ENCODE results near the gene KIF22. TPM values are rescaled to one million over a fixed set of nuclear protein-coding genes. Genes with fewer than 3 reads are reported as not detected.

Gene KIF22
- total RNA-seq, 1 donor from 2014 or later: 79.8 TPM

DNA sequence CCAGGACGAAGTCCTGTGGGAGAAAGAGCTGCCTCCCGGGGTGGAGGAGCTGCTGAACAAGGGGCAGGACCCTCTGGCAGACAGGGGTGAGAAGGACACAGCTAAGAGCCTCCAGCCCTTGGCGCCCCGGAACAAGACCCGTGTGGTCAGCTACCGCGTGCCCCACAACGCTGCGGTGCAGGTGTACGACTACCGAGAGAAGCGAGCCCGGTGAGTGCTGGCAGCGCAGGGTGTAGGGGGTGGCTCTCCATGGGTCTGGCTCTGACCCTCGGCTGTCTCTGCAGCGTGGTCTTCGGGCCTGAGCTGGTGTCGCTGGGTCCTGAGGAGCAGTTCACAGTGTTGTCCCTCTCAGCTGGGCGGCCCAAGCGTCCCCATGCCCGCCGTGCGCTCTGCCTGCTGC is 51.1 kb downstream of the KIF22 start:
- H3K36me3 Mint-ChIP-seq (ENCODE audit: insufficient read depth): no peaks in the 10 kb centered on the region
- TF ChIP-seq, protein P1, sequence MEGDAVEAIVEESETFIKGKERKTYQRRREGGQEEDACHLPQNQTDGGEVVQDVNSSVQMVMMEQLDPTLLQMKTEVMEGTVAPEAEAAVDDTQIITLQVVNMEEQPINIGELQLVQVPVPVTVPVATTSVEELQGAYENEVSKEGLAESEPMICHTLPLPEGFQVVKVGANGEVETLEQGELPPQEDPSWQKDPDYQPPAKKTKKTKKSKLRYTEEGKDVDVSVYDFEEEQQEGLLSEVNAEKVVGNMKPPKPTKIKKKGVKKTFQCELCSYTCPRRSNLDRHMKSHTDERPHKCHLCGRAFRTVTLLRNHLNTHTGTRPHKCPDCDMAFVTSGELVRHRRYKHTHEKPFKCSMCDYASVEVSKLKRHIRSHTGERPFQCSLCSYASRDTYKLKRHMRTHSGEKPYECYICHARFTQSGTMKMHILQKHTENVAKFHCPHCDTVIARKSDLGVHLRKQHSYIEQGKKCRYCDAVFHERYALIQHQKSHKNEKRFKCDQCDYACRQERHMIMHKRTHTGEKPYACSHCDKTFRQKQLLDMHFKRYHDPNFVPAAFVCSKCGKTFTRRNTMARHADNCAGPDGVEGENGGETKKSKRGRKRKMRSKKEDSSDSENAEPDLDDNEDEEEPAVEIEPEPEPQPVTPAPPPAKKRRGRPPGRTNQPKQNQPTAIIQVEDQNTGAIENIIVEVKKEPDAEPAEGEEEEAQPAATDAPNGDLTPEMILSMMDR (IDR thresholded peaks at IDR 0.05; ENCODE audit: unreplicated experiment): no peak

DNA sequence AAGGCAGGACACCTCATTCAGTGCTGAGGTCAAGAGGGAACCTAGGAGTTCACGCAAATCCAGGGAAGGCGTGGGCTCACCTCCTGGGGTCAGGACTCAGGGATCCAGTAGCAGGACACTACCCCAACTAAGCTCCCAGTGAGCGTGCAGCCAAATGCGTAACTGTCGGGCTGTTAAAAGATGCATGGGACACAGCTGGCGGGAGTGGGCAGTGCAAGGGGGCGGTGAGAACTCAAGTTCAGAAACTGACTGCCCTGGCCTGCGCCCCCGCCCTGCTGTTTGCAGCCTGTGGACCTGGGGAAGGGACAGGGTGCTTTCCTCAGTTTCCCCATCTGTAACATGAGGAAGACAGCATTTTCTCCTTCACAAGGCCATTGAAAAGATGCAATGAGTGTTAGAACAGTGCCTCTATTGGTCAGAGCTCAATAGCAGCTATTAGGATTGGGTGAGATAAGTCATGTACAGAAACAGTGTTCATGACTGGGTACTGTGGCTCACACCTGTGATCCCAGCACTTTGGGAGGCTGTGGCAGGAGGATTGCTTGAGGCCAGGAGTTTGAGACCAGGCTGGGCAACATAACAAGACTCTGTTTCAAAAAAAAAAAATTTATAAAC is 52.3 kb downstream of the KIF22 start:
- Mint-ChIP-seq H3K4me1 (ENCODE audit: low read depth) (no peaks in the 10 kb centered on the region), H3K9me3 (ENCODE audit: low read depth) (no peaks in the 10 kb centered on the region), H3K27me3 (no peaks in the 10 kb centered on the region), H3K36me3 (ENCODE audit: insufficient read depth) (no peaks in the 10 kb centered on the region), H3K27ac (no peak overlapping the region), H3K4me3 (ENCODE audit: low read depth) (no peak overlapping the region)
- TF ChIP-seq, protein P1 (IDR thresholded peaks at IDR 0.05; ENCODE audit: unreplicated experiment): no peak
- DNase-seq (ENCODE audit: low spot score, unreplicated experiment): no peak

More for the DNA sequence above, 51.1 kb downstream of the KIF22 start:
- DNase-seq (ENCODE audit: low spot score, unreplicated experiment): no peak
- Mint-ChIP-seq H3K4me3 (ENCODE audit: low read depth) (no peak overlapping the region), H3K9me3 (ENCODE audit: low read depth) (no peaks in the 10 kb centered on the region), H3K27me3 (no peaks in the 10 kb centered on the region), H3K4me1 (ENCODE audit: low read depth) (no peaks in the 10 kb centered on the region), H3K27ac (no peak overlapping the region)

DNA sequence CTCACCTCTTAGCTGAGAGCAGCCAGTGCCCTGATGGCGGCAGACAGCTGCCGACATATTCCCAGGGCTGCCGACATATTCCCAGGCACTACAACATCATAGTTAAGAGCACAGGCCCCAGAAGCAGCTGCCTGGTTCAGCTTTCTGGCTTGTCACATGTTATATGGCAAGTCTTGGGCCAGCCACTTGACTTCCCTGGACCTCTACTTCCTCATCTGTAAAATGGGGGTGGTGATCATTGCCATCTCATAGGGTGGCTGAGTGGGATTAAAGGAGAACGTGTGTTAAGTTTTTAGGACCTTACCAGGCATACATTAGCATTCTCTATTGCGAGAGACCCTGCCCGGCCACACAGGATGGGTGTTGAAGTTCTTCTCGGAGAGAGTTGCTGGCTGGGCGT is 53.4 kb downstream of the KIF22 start:
- no peaks in the 10 kb centered on the region for H3K9me3 Mint-ChIP-seq (ENCODE audit: low read depth)
- H3K27me3 Mint-ChIP-seq: no peaks in the 10 kb centered on the region
- TF ChIP-seq, protein P1 (IDR thresholded peaks at IDR 0.05; ENCODE audit: unreplicated experiment): no peak
- H3K4me3 Mint-ChIP-seq (ENCODE audit: low read depth): no peak overlapping the region
- H3K36me3 Mint-ChIP-seq (ENCODE audit: insufficient read depth): no peaks in the 10 kb centered on the region
- DNase-seq (ENCODE audit: low spot score, unreplicated experiment): no peak
- H3K4me1 Mint-ChIP-seq (ENCODE audit: low read depth): no peaks in the 10 kb centered on the region
- no peak overlapping the region for H3K27ac Mint-ChIP-seq

DNA sequence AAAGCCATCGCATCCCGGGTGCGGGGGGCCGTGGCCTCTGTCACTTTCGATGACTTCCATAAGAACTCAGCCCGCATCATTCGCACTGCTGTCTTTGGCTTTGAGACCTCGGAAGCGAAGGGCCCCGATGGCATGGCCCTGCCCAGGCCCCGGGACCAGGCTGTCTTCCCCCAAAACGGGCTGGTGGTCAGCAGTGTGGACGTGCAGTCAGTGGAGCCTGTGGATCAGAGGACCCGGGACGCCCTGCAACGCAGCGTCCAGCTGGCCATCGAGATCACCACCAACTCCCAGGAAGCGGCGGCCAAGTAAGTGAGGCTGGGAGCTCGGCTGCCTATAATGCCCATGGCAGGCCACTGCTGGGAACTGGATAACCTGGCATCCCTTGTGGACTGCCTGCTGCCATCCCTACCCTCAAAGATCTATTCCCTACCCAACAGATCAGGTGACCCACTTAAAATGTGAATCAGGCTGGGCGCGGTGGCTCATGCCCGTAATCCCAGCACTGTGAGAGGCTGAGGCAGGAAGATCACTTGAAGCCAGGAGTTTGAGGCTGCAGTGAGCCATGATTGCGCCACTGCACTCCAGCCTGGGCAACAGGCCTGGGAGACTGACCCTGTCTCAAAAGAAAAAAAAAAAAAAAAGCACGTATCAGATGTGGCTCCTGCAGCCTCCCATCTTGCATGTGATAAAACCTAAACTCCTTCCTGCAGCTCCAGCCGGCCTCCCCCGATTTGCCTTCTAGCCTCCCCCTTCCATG is 54.2 kb downstream of the KIF22 start:
- Mint-ChIP-seq H3K9me3 (ENCODE audit: low read depth) (no peaks in the 10 kb centered on the region), H3K27me3 (no peaks in the 10 kb centered on the region), H3K4me3 (ENCODE audit: low read depth) (no peak overlapping the region), H3K4me1 (ENCODE audit: low read depth) (peaks cover 3% of the 10 kb centered on the region), H3K36me3 (ENCODE audit: insufficient read depth) (no peaks in the 10 kb centered on the region), H3K27ac (no peak overlapping the region)
- DNase-seq (ENCODE audit: low spot score, unreplicated experiment): no peak
- TF ChIP-seq, protein P1 (IDR thresholded peaks at IDR 0.05; ENCODE audit: unreplicated experiment): no peak

DNA sequence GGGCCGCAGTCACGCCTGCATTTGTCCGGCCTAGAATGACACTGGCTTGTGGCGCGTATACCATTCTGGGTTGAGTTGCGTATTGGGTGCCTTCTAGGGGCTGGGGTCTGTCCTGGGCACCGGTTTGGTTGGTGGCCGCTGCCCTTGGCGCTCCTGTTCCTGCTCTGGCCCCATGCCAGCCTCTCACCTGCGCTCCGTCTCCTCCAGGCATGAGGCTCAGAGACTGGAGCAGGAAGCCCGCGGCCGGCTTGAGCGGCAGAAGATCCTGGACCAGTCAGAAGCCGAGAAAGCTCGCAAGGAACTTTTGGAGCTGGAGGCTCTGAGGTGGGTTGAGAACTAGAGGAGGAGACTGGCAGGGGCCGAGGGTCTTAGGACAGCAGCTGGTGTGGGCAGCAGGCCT is 55.1 kb downstream of the KIF22 start:
- Mint-ChIP-seq H3K4me3 (ENCODE audit: low read depth) (no peak overlapping the region), H3K9me3 (ENCODE audit: low read depth) (no peaks in the 10 kb centered on the region), H3K27ac (no peak overlapping the region), H3K27me3 (no peaks in the 10 kb centered on the region), H3K4me1 (ENCODE audit: low read depth) (peaks cover 5% of the 10 kb centered on the region), H3K36me3 (ENCODE audit: insufficient read depth) (no peaks in the 10 kb centered on the region)
- TF ChIP-seq, protein P1 (IDR thresholded peaks at IDR 0.05; ENCODE audit: unreplicated experiment): no peak
- no peak for DNase-seq (ENCODE audit: low spot score, unreplicated experiment)
